ENCODE results near the gene FAF2. TPM values are rescaled to one million over a fixed set of nuclear protein-coding genes. Genes with fewer than 3 reads are reported as not detected.

The FAF2 gene
- total and polyA plus RNA-seq, 9 donors, result 22.6 to 33.0 (median 27.1) TPM

DNA sequence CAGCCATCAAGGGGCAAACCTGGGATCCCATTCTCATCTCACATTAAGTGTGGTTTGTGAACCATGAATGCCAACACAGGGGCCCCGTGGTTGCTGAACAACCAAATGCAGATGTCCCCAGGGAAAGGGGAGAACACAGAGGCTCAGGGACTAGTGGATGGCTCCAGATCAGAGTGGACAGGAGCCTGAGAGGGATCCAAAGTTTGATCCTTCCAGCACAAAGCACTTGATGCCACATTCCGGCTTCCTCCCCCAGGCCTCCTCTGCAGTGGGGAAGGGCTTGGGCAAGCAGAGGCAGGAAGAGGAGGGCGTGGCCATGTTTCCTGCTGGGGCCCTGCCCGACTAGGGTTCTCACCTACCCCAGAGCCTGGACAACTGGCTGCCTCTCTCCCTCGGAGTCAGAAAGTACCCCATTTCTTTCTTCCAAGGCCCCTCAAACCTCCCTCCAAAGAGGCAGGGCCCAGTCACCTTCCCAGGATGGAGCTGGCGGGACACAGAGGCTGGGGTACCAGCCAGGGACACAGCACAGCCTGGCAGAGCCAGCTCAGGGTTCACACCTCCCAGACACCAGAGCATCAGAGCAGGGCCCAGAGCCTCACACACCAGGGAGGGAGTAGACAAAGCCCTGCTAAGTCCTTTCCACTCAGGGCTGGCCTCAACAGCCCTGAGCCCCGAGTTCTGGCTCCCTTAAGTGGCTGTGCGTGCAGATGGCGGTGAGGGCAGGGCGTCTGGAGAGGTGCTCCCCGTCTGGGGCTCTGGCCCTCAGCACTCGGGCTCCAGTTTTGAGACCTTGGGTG, 93.4 kb downstream of the FAF2 start:
- 48% methylated on average over 9 of the region's 12 CpGs for WGBS (ENCODE audit: insufficient coverage)
- DNase-seq, result peak; percentile 43
- H3K27me3 ChIP-seq (ENCODE audit: control insufficient read depth, insufficient read depth, low read length), result no peaks in the 10 kb centered on the region
- H3K27ac ChIP-seq (ENCODE audit: low read length), result peak overlapping the region; percentile 47
- no peaks in the 10 kb centered on the region for H3K9me3 ChIP-seq (replicated peaks; ENCODE audit: control insufficient read depth, low read depth, low read length)
- H3K4me1 ChIP-seq (ENCODE audit: control insufficient read depth, insufficient read depth, low read length), result peaks cover 31% of the 10 kb centered on the region
- H3K4me3 ChIP-seq (ENCODE audit: low read length), result no peak overlapping the region
- no peaks in the 10 kb centered on the region for H3K36me3 ChIP-seq (ENCODE audit: control insufficient read depth, insufficient read depth, low read length)

DNA sequence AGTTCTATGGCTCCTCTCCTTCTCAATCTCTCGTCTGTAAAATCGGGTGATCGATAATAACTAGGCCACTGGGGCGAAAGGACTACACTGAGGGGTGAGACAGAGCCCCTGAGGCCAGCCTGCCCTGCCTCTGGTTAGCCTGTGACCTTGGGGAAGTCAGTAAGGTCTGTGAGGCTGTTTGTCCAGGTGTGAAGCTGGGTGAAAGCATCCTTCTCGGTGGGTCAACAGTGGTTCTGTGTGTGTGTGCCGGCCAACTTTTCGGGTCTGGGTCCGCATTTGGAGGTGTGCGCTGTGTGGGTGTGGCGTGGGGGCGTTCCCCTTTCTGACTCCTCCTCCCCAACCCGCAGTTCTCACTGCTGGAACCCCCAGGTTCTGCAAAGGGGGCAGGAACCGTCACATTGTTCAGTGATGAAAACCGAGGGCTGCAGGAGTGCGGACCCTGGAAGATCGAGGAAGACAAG, 94.0 kb downstream of the FAF2 start:
- H3K9me3 ChIP-seq (replicated peaks; ENCODE audit: control insufficient read depth, low read depth, low read length), result no peaks in the 10 kb centered on the region
- peaks cover 31% of the 10 kb centered on the region for H3K4me1 ChIP-seq (ENCODE audit: control insufficient read depth, insufficient read depth, low read length)
- H3K27ac ChIP-seq (ENCODE audit: low read length), result peak overlapping the region; percentile 47
- 51% methylated on average over 7 of the region's 16 CpGs for WGBS (ENCODE audit: insufficient coverage)
- peak overlapping the region; percentile 51 for H3K4me3 ChIP-seq (ENCODE audit: low read length)
- H3K36me3 ChIP-seq (ENCODE audit: control insufficient read depth, insufficient read depth, low read length), result no peaks in the 10 kb centered on the region
- no peaks in the 10 kb centered on the region for H3K27me3 ChIP-seq (ENCODE audit: control insufficient read depth, insufficient read depth, low read length)
- no peak for DNase-seq

DNA sequence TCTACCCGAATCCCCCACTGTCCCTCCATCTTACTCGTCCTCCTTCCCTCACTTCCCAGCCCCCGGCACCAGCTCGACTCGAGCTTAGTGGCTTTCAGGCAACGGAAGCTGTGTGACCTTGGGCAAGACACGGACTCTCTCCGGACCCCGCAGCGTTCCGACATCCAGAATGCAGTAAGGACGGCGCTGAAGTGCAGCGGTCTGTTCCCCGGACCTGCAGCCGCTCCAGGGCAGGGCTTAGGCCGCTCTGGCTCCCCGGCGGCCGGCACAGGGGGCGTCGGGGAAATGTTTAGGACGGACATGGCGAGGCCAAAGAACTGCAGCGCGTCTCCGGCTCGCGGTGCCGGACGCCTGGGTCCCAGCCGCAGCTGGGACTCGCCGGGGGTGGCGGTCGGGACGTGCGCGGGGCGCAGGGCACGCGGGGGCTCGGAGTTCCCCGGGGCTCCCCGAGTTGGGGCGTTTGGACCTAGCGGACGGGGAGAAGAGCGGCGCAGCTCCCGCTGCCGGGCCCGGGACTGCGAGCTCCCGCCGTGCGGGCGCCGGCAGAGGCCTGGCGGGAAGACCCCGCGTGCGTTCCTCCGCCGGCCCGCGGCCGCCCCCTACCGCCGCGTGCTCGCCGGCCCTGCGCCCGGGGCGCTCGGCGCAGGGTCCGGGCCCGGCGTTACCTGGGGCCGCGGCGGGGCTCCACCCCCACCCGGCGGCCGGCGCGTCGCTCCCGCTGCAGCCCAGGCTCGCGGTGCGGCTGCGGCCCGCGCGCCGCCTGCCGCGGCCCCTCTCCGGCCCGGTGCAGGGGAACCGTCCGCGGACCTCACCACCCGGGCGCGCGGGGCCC, 94.6 kb downstream of the FAF2 start:
- Histone ChIP-seq H3K4me1 (ENCODE audit: control insufficient read depth, insufficient read depth, low read length) (peaks cover 31% of the 10 kb centered on the region), H3K27ac (ENCODE audit: low read length) (peak overlapping the region; percentile 15), H3K9me3 (replicated peaks; ENCODE audit: control insufficient read depth, low read depth, low read length) (no peaks in the 10 kb centered on the region), H3K36me3 (ENCODE audit: control insufficient read depth, insufficient read depth, low read length) (no peaks in the 10 kb centered on the region), H3K27me3 (ENCODE audit: control insufficient read depth, insufficient read depth, low read length) (no peaks in the 10 kb centered on the region), H3K4me3 (ENCODE audit: low read length) (peak overlapping the region; percentile 54)
- under 1% methylated on average over 110 of the region's 110 CpGs for WGBS (ENCODE audit: insufficient coverage)
- DNase-seq, result peak; percentile 54

DNA sequence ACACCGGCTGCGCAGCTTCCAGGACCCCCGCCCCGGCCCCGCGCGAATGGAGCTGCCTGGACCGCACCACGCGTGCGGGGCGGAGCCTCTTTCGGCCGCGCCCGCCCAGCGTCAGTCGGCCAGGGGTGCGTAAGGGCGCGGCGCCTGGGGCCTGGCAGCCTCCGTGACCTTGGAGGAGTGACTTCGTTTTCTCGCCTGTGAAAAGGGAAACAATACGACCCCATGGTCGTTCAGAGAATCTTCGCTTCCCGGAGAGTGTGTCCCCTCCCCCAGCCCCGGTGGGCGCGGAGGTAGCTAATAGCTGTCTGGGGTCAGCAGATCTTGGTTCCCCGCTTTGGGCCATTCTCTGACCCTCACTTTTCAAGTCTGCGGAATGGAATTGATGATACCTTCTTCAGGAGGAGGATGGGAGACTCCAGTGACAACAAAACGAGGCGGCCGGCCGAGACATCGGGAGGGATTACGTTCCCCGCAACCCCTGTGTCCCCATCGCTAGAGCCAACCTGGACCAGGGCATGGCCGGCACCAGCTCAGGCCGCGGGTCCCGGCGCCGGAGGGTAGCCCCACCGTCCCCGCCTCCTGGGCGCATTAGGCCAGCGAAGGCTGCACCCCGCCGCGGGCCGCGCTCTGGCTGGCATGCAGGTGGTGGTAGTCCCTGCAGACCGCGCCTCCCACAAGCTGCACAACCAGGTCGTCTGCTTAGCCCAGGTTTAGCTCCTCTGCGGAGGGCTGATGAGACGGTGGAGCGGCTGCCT, 95.4 kb downstream of the FAF2 start:
- peak; percentile 77 for DNase-seq
- Histone ChIP-seq H3K4me1 (ENCODE audit: control insufficient read depth, insufficient read depth, low read length) (peaks cover 25% of the 10 kb centered on the region), H3K4me3 (ENCODE audit: low read length) (peak overlapping the region; percentile 54), H3K27me3 (ENCODE audit: control insufficient read depth, insufficient read depth, low read length) (no peaks in the 10 kb centered on the region), H3K36me3 (ENCODE audit: control insufficient read depth, insufficient read depth, low read length) (no peaks in the 10 kb centered on the region), H3K9me3 (replicated peaks; ENCODE audit: control insufficient read depth, low read depth, low read length) (no peaks in the 10 kb centered on the region), H3K27ac (ENCODE audit: low read length) (peak overlapping the region; percentile 37)
- under 1% methylated on average over 56 of the region's 63 CpGs for WGBS (ENCODE audit: insufficient coverage)

DNA sequence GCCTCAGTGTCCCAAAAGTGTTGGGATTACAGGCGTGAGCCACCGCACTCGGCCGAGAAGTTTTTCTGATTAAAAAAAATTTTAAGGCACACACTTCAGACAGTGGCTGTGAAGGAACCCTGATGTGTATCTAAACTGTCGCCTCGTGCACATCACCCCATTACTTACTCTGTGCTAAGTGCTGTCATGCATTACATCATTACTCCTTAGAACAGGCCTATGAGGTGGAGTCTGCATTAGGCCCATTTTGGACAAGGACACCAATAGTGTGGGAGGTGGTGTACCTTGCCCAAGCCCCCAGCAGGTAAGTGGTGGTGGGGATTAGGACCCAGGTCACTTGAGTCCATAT, 97.2 kb downstream of the FAF2 start:
- DNase-seq, result no peak
- Histone ChIP-seq H3K27ac (ENCODE audit: low read length) (no peak overlapping the region), H3K36me3 (ENCODE audit: control insufficient read depth, insufficient read depth, low read length) (no peaks in the 10 kb centered on the region), H3K9me3 (replicated peaks; ENCODE audit: control insufficient read depth, low read depth, low read length) (no peaks in the 10 kb centered on the region), H3K4me1 (ENCODE audit: control insufficient read depth, insufficient read depth, low read length) (peaks cover 25% of the 10 kb centered on the region), H3K27me3 (ENCODE audit: control insufficient read depth, insufficient read depth, low read length) (no peaks in the 10 kb centered on the region), H3K4me3 (ENCODE audit: low read length) (no peak overlapping the region)
- WGBS (ENCODE audit: insufficient coverage), result 89% methylated on average over 3 of the region's 6 CpGs

DNA sequence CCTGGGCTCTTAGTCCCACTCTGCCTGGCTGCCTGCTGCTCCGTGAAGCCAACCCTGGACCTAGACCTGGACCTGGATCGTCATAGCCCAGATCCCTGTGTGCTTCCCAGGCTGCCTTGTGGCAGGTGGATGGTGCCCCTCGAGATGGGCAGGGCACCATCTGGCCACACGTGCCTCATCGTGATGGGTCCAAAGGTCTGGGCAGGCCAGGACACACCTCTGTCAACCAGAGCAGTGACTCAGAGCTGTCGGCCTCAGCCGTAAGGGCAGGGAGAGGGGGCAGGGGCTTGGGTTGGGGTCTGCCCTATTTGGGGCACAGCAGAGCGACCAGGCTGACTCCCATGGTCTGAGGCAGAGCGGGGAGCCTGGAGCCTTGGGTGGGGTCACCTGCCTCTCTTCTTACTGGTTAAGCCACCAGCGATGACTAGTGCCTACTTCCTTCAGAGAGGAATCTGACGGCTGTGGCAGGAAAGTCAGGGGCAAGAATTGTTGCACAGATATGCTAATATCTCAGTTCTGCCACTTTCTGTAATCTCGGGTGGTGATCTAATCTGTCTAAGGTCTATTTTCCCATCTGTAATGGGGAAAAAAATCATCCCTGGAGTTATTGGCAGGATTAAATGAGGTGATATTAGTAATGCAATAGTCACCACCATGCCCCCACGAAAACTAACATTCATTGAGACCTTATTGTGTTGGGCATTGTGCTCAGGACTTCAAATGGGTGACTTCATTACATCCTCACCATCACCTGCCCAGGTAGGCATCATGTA, 97.7 kb downstream of the FAF2 start:
- no peak overlapping the region for H3K4me3 ChIP-seq (ENCODE audit: low read length)
- H3K36me3 ChIP-seq (ENCODE audit: control insufficient read depth, insufficient read depth, low read length), result no peaks in the 10 kb centered on the region
- no peaks in the 10 kb centered on the region for H3K27me3 ChIP-seq (ENCODE audit: control insufficient read depth, insufficient read depth, low read length)
- peaks cover 24% of the 10 kb centered on the region for H3K4me1 ChIP-seq (ENCODE audit: control insufficient read depth, insufficient read depth, low read length)
- H3K9me3 ChIP-seq (replicated peaks; ENCODE audit: control insufficient read depth, low read depth, low read length), result no peaks in the 10 kb centered on the region
- DNase-seq, result no peak
- 71% methylated on average over 7 of the region's 13 CpGs for WGBS (ENCODE audit: insufficient coverage)
- no peak overlapping the region for H3K27ac ChIP-seq (ENCODE audit: low read length)

DNA sequence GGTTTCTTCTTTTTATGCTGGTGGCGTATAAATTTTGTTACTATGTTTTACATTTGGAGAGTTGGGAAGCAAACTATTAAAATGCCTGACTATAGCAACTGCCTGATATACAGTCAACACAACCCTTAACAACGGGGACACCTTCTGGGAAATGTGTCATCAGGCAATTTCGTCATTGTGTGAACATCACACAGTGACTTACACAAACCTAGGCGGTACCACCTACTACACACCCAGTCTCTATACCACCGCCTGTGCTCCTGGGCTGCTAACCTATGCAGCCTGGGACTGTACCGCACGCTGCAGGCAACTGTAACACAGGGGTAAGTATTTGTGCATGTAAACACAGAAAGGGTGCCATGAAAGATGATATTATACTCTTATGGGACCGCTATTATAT, 99.6 kb downstream of the FAF2 start:
- H3K4me1 ChIP-seq (ENCODE audit: control insufficient read depth, insufficient read depth, low read length), result peaks cover 6% of the 10 kb centered on the region
- H3K4me3 ChIP-seq (ENCODE audit: low read length), result no peak overlapping the region
- peak; percentile 37 for DNase-seq
- 54% methylated on average over 4 of the region's 8 CpGs for WGBS (ENCODE audit: insufficient coverage)
- H3K36me3 ChIP-seq (ENCODE audit: control insufficient read depth, insufficient read depth, low read length), result no peaks in the 10 kb centered on the region
- no peaks in the 10 kb centered on the region for H3K27me3 ChIP-seq (ENCODE audit: control insufficient read depth, insufficient read depth, low read length)
- H3K9me3 ChIP-seq (replicated peaks; ENCODE audit: control insufficient read depth, low read depth, low read length), result no peaks in the 10 kb centered on the region
- no peak overlapping the region for H3K27ac ChIP-seq (ENCODE audit: low read length)

DNA sequence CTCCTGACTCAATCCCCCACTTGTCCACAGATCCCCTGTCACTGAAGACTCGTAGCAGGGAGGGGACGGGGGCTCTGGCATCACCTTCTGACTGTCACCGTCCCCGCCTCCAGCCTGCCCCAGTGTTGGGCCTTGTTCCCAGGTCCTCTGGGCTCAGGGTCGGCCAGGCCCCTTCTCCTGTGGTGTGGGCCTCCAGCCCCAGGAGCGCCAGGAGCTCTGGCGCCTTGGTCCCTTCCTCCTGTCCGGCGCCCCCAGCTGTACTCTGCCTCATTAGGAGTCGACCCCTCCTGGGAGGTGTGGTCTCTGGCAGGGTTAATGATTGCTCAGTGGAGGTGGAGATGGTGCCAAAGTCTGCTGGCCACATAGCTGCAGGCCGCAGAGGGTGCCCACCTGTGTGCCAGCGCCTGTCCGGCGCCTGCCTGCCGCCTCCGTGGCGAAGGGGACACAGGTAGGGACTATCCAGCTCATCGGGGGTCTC, 100.8 kb downstream of the FAF2 start, which contains the start of gene CDHR2:
CDHR2 (plus strand) TSS at position 376 of the 478 bp plus-strand sequence. CDS start 16,011 bp downstream, outside the sequence.
- H3K27ac ChIP-seq (ENCODE audit: low read length), result no peak within 1 kb of the TSS
- H3K27me3 ChIP-seq (ENCODE audit: control insufficient read depth, insufficient read depth, low read length), result peaks cover 2% of the 10 kb centered on the region

DNA sequence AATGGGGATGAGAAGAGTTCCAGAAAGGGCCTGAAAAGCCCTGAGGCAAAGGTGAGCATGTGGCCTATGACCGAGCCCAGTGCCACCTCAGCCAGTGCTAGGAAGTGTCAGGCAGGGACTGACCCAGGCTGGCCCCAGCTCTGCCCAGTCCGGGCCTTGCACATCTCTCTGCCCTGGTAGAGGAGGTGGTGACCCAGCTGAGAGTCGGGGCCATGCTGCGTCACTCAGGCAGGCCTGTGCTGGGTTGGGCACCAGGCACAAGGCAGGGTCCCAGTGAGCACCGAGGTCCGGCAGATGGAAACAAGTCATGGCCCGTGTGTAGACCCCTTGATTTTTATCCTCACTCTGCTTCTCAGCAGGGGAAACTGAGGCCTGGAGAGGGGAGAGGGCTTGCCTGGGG, 101.7 kb downstream of the FAF2 start:
- no peak overlapping the region for H3K4me3 ChIP-seq (ENCODE audit: low read length)
- H3K27me3 ChIP-seq (ENCODE audit: control insufficient read depth, insufficient read depth, low read length), result peaks cover 2% of the 10 kb centered on the region
- H3K4me1 ChIP-seq (ENCODE audit: control insufficient read depth, insufficient read depth, low read length), result peaks cover 6% of the 10 kb centered on the region
- DNase-seq, result no peak
- 88% methylated on average over 6 of the region's 7 CpGs for WGBS (ENCODE audit: insufficient coverage)
- H3K9me3 ChIP-seq (replicated peaks; ENCODE audit: control insufficient read depth, low read depth, low read length), result no peaks in the 10 kb centered on the region
- no peaks in the 10 kb centered on the region for H3K36me3 ChIP-seq (ENCODE audit: control insufficient read depth, insufficient read depth, low read length)
- no peak overlapping the region for H3K27ac ChIP-seq (ENCODE audit: low read length)

More for the DNA sequence above, 100.8 kb downstream of the FAF2 start, which contains the start of gene CDHR2:
- H3K36me3 ChIP-seq (ENCODE audit: control insufficient read depth, insufficient read depth, low read length), result no peaks in the 10 kb centered on the region
- no peak within 1 kb of the TSS for H3K4me3 ChIP-seq (ENCODE audit: low read length)
- WGBS (ENCODE audit: insufficient coverage), result 70% methylated on average over 12 of the region's 18 CpGs
- peaks cover 6% of the 10 kb centered on the region for H3K4me1 ChIP-seq (ENCODE audit: control insufficient read depth, insufficient read depth, low read length)
- DNase-seq, result no peak
- no peaks in the 10 kb centered on the region for H3K9me3 ChIP-seq (replicated peaks; ENCODE audit: control insufficient read depth, low read depth, low read length)
